Peyer's patch (tissue), 4 donors: ENCODE results near the gene SCARF2.

Experiments used
- POLR2A ChIP-seq, 2 donors: fragments of 450-650 bp; IDR thresholded peaks; one replicate each; pipeline ENCODE4 v1.5.1; 2017; ENCODE audit warnings: antibody characterized with exemption in 2 of 2, mild to moderate bottlenecking in 2 of 2, moderate library complexity in 2 of 2
- TF ChIP-seq, protein P1 (sequence below), 6 experiments: fragments of 450-650 bp in 4 of 6; fragments of 200-600 bp in 2 of 6; sonication (generic) in 1 of 6; IDR thresholded peaks; one replicate each; pipeline ENCODE4 v1.5.1; 2017 to 2019; ENCODE audit warnings: antibody characterized with exemption in 6 of 6, mild to moderate bottlenecking in 3 of 6, moderate library complexity in 1 of 6

DNA sequence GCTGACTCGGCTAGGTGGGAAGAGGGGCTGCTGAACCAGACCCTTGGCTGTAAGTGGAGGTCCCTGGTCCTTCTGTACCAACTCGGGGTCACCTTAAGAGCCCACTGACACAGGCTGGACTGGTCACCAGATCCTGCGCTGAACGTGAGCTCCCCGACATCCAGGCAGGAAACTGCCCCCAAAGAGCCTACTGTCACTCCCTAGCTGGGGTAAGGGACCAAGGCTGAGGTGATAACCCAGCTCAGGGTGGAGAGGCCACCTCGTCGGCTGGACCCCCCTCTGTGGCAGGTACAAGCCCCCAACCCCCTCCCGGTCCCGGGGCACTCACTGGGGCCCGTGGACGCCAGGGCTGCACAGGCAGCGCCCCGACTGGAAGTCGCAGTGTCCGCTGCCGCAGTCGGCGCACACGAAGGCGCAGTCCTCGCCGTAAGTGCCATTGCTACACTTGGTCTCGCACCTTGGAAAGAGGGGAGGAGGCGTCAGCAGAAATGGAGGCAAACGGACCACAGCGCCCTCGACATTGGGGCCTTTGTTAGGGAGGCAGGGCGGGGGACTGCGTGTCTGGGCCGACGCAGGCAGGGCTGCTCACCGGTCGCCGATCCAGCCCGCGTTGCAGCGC lies 7.4 kb downstream of the SCARF2 start:
- TF ChIP-seq, protein P1, sequence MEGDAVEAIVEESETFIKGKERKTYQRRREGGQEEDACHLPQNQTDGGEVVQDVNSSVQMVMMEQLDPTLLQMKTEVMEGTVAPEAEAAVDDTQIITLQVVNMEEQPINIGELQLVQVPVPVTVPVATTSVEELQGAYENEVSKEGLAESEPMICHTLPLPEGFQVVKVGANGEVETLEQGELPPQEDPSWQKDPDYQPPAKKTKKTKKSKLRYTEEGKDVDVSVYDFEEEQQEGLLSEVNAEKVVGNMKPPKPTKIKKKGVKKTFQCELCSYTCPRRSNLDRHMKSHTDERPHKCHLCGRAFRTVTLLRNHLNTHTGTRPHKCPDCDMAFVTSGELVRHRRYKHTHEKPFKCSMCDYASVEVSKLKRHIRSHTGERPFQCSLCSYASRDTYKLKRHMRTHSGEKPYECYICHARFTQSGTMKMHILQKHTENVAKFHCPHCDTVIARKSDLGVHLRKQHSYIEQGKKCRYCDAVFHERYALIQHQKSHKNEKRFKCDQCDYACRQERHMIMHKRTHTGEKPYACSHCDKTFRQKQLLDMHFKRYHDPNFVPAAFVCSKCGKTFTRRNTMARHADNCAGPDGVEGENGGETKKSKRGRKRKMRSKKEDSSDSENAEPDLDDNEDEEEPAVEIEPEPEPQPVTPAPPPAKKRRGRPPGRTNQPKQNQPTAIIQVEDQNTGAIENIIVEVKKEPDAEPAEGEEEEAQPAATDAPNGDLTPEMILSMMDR (IDR thresholded peaks at IDR 0.05) = no peak
- TF ChIP-seq POLR2A (IDR thresholded peaks at IDR 0.05) = no peak
